Skin epidermis (tissue), 12 donors: Measurements from ENCODE around the gene RPL3.

Experiments
- H3K27ac ChIP-seq, 21 experiments: fragments of 200-600 bp; sonication (generic) in 11 of 21; one replicate each; pipeline ENCODE4 v1.5.0; 2020; ENCODE audit warnings: mild to moderate bottlenecking in 3 of 21, inconsistent platforms in 2 of 21, moderate library complexity in 2 of 21
- H3K4me3 ChIP-seq, 7 experiments: fragments of 200-600 bp; sonication (generic) in 2 of 7; one replicate each; pipeline ENCODE4 v1.5.0; 2020; ENCODE audit warnings: inconsistent platforms in 2 of 7, mild to moderate bottlenecking in 2 of 7, moderate library complexity in 1 of 7

Gene RPL3

GRCh38 chr22:39320616-39321029 is 1.2 kb upstream of the RPL3 start:
- Histone ChIP-seq H3K27ac (peak overlapping the region in 19 of 21 experiments; percentile 92 to 99 (median 97)), H3K4me3 (peak overlapping the region in 6 of 7 experiments; percentile 66 to 83 (median 76))

- H3K27ac ChIP-seq, result peak overlapping the region; percentile 61 to 99 (median 97)
These were observed 728 bp downstream of the RPL3 start for GRCh38 chr22:39318507-39319283.

GRCh38 chr22:39317775-39318506 is 1.5 kb downstream of the RPL3 start:
- H3K4me3 ChIP-seq, result peak overlapping the region; percentile 66 to 83 (median 76)
- H3K27ac ChIP-seq, result peak overlapping the region in 18 of 21 experiments; percentile 3 to 99 (median 97)

More at GRCh38 chr22:39318507-39319283, 728 bp downstream of the RPL3 start:
- peak overlapping the region; percentile 66 to 83 (median 76) for H3K4me3 ChIP-seq

GRCh38 chr22:39317084-39317774 is 2.2 kb downstream of the RPL3 start:
- Histone ChIP-seq H3K27ac (peak overlapping the region in 13 of 21 experiments; percentile 3 to 99 (median 96)), H3K4me3 (peak overlapping the region; percentile 66 to 83 (median 76))

- peak overlapping the region in 8 of 21 experiments; percentile 5 to 99 (median 70) for H3K27ac ChIP-seq
- peak overlapping the region; percentile 66 to 83 (median 76) for H3K4me3 ChIP-seq
These were observed 2.9 kb downstream of the RPL3 start for GRCh38 chr22:39316440-39317083.

- Histone ChIP-seq H3K4me3 (no peak overlapping the region), H3K27ac (peak overlapping the region in 2 of 21 experiments; percentile 55 to 98)
These were observed 4.0 kb downstream of the RPL3 start for GRCh38 chr22:39315389-39315788.

- no peak overlapping the region for H3K4me3 ChIP-seq
- peak overlapping the region in 1 of 21 experiments; percentile 49 for H3K27ac ChIP-seq
These were observed 5.0 kb downstream of the RPL3 start for GRCh38 chr22:39314251-39314971.

GRCh38 chr22:39313258-39314001 is 6.0 kb downstream of the RPL3 start:
- peak overlapping the region in 1 of 21 experiments; percentile 3 for H3K27ac ChIP-seq
- H3K4me3 ChIP-seq, result no peak overlapping the region

- no peak overlapping the region for H3K4me3 ChIP-seq
- no peak overlapping the region for H3K27ac ChIP-seq
These were observed 7.0 kb downstream of the RPL3 start for GRCh38 chr22:39312410-39312809.

- H3K4me3 ChIP-seq, result no peak overlapping the region
- H3K27ac ChIP-seq, result no peak overlapping the region
These were observed 7.6 kb downstream of the RPL3 start for GRCh38 chr22:39311592-39312400.

- peak overlapping the region in 6 of 21 experiments; percentile 55 to 73 (median 65) for H3K27ac ChIP-seq
- H3K4me3 ChIP-seq, result no peak overlapping the region
These were observed 9.3 kb downstream of the RPL3 start for GRCh38 chr22:39309881-39310714.

GRCh38 chr22:39309364-39309861 is 10.0 kb downstream of the RPL3 start:
- peak overlapping the region in 16 of 21 experiments; percentile 28 to 76 (median 64) for H3K27ac ChIP-seq

GRCh38 chr22:39308614-39309363 is 10.6 kb downstream of the RPL3 start:
- Histone ChIP-seq H3K27ac (peak overlapping the region in 17 of 21 experiments; percentile 6 to 78 (median 65)), H3K4me3 (peak overlapping the region in 2 of 7 experiments; percentile 1 to 2)

More at GRCh38 chr22:39309364-39309861, 10.0 kb downstream of the RPL3 start:
- no peak overlapping the region for H3K4me3 ChIP-seq

GRCh38 chr22:39306456-39307361 is 12.7 kb downstream of the RPL3 start:
- Histone ChIP-seq H3K27ac (peak overlapping the region in 1 of 21 experiments; percentile 1), H3K4me3 (no peak overlapping the region)
